SU-DHL-6 (cell line): ENCODE data around the gene UBE3B.

Experiments used
- CTCF ChIP-seq: fragments of 200-600 bp; sonication (generic); IDR thresholded peaks from one replicate; pipeline ENCODE4 v1.5.1; 2017; ENCODE audit warnings: antibody characterized with exemption, mild to moderate bottlenecking, low read length, moderate library complexity; ENCODE audit not compliant: insufficient read depth, poor library complexity, severe bottlenecking
- EZH2phosphoT487 ChIP-seq: fragments of 200-600 bp; sonication (generic), shearing (Covaris generic); conservative IDR thresholded peaks from 2 replicates; pipeline ENCODE4 v1.6.1; 2018; ENCODE audit warnings: mild to moderate bottlenecking, antibody characterized with exemption, low read length, moderate library complexity, mixed read lengths

- TF ChIP-seq CTCF (no peak), EZH2phosphoT487 (no peak)
These were observed 40.2 kb downstream of the UBE3B start for GRCh38 chr12:109517619-109518018.
